Measurements from ENCODE around the gene OGFR. TPM values are rescaled to one million over a fixed set of nuclear protein-coding genes. Genes with fewer than 3 reads are reported as not detected.

Gene OGFR
- total RNA-seq, 1 donor from 2014 or later, result 57.6 TPM

GRCh38 chr20:62765021-62765420, 39.6 kb upstream of the OGFR start:
- no peak for TF ChIP-seq CTCF (conservative IDR thresholded peaks at IDR 0.05; ENCODE audit: low read depth, low read length)
- no peak overlapping the region for H3K4me3 ChIP-seq (ENCODE audit: low read depth, low read length)
- no peak for DNase-seq (ENCODE audit: low read depth)

- no peak overlapping the region for H3K4me3 ChIP-seq (ENCODE audit: low read depth, low read length)
- no peak for DNase-seq (ENCODE audit: low read depth)
- TF ChIP-seq CTCF (conservative IDR thresholded peaks at IDR 0.05; ENCODE audit: low read depth, low read length), result no peak
Measured at GRCh38 chr20:62765432-62766070, 39.1 kb upstream of the OGFR start.

GRCh38 chr20:62766071-62766450, 38.6 kb upstream of the OGFR start:
- DNase-seq (ENCODE audit: low read depth), result no peak
- no peak for TF ChIP-seq CTCF (conservative IDR thresholded peaks at IDR 0.05; ENCODE audit: low read depth, low read length)
- H3K4me3 ChIP-seq (ENCODE audit: low read depth, low read length), result no peak overlapping the region

- no peak for TF ChIP-seq CTCF (conservative IDR thresholded peaks at IDR 0.05; ENCODE audit: low read depth, low read length)
- no peak overlapping the region for H3K4me3 ChIP-seq (ENCODE audit: low read depth, low read length)
- no peak for DNase-seq (ENCODE audit: low read depth)
Measured at GRCh38 chr20:62766716-62767115, 37.9 kb upstream of the OGFR start.

GRCh38 chr20:62768234-62768546, 36.4 kb upstream of the OGFR start:
- no peak for DNase-seq (ENCODE audit: low read depth)
- TF ChIP-seq CTCF (conservative IDR thresholded peaks at IDR 0.05; ENCODE audit: low read depth, low read length), result no peak
- H3K4me3 ChIP-seq (ENCODE audit: low read depth, low read length), result no peak overlapping the region

- H3K4me3 ChIP-seq (ENCODE audit: low read depth, low read length), result no peak overlapping the region
- TF ChIP-seq CTCF (conservative IDR thresholded peaks at IDR 0.05; ENCODE audit: low read depth, low read length), result no peak
- no peak for DNase-seq (ENCODE audit: low read depth)
Measured at GRCh38 chr20:62768551-62769287, 35.9 kb upstream of the OGFR start.
